GM12891 (cell line): ENCODE data around the gene FCSK.

Source experiments
- DNase-seq: peaks from one replicate; pipeline ENCODE4 v3.0.0; 2011; ENCODE audit warnings: low spot score; ENCODE audit not compliant: insufficient read length
- FAIRE-seq: peaks from 2 replicates; lab custom pipeline; 2011; peaks lifted over from hg19 to GRCh38; lab: Jason Lieb, UNC
- PAX5 ChIP-seq: IDR thresholded peaks from 2 replicates; pipeline ENCODE4 v1.6.1; 2011; ENCODE audit warnings: low read length, moderate library complexity, mild to moderate bottlenecking; ENCODE audit not compliant: insufficient read depth, severe bottlenecking
- POLR2A ChIP-seq: IDR thresholded peaks from 2 replicates; pipeline ENCODE4 v1.6.1; 2011; ENCODE audit warnings: low read depth, low read length, control low read depth
- POLR2AphosphoS5 ChIP-seq: IDR thresholded peaks from 2 replicates; pipeline ENCODE4 v1.6.1; 2011; ENCODE audit warnings: low read depth, low read length, control low read depth
- POU2F2 ChIP-seq: IDR thresholded peaks from 2 replicates; pipeline ENCODE4 v1.6.1; 2011; ENCODE audit warnings: low read depth, mild to moderate bottlenecking, control low read depth, low read length, moderate library complexity
- SPI1 ChIP-seq: IDR thresholded peaks from 2 replicates; pipeline ENCODE4 v1.6.1; 2011; ENCODE audit warnings: low read depth, low read length, control low read depth
- TAF1 ChIP-seq: IDR thresholded peaks from 2 replicates; pipeline ENCODE4 v1.6.1; 2011; ENCODE audit warnings: low read depth, low read length, control low read depth

FCSK gene

GRCh38 chr16:70432356-70432722, 22.1 kb upstream of the FCSK start:
- DNase-seq (no peak), FAIRE-seq (no peak)
- TF ChIP-seq SPI1 (no peak), POU2F2 (no peak), PAX5 (no peak), POLR2A (no peak), TAF1 (no peak), POLR2AphosphoS5 (no peak)

GRCh38 chr16:70432723-70433457, 21.5 kb upstream of the FCSK start:
- no peak for TF ChIP-seq POLR2AphosphoS5
- TF ChIP-seq POLR2A: peak; percentile 46
- TF ChIP-seq PAX5: no peak
- no peak for TF ChIP-seq POU2F2
- TF ChIP-seq SPI1: peak; percentile 89
- no peak for TF ChIP-seq TAF1
- FAIRE-seq (peak; percentile 20), DNase-seq (no peak)

- DNase-seq: no peak
- peak; percentile 55 for TF ChIP-seq SPI1
- TF ChIP-seq PAX5: no peak
- TF ChIP-seq POLR2AphosphoS5: no peak
- TF ChIP-seq TAF1: no peak
- FAIRE-seq: no peak
These were observed 20.8 kb upstream of the FCSK start for GRCh38 chr16:70433458-70434103.

- no peak for DNase-seq
These were observed 19.7 kb upstream of the FCSK start for GRCh38 chr16:70434484-70435260.

GRCh38 chr16:70437017-70437581, 17.3 kb upstream of the FCSK start:
- TF ChIP-seq POLR2AphosphoS5: no peak
- TF ChIP-seq TAF1: no peak
- no peak for FAIRE-seq
- no peak for DNase-seq

More at GRCh38 chr16:70434484-70435260, 19.7 kb upstream of the FCSK start:
- peak; percentile 43 for FAIRE-seq
- no peak for TF ChIP-seq PAX5
- TF ChIP-seq POLR2A: no peak
- no peak for TF ChIP-seq POU2F2
- TF ChIP-seq SPI1: peak; percentile 20; the same call in 1 of the 2 replicates

- DNase-seq: no peak
- peak; percentile 51 for FAIRE-seq
- 0 out of 2 replicates have a peak, but pooled peaks have one; percentile 20 for TF ChIP-seq TAF1
- no peak for TF ChIP-seq POU2F2
These were observed 16.5 kb upstream of the FCSK start for GRCh38 chr16:70437582-70438557.

GRCh38 chr16:70438585-70438968, 15.8 kb upstream of the FCSK start:
- FAIRE-seq: no peak
- no peak for DNase-seq
- no peak for TF ChIP-seq POLR2AphosphoS5
- TF ChIP-seq POLR2A: no peak
- no peak for TF ChIP-seq PAX5
- no peak for TF ChIP-seq SPI1
- no peak for TF ChIP-seq TAF1
- TF ChIP-seq POU2F2: no peak

GRCh38 chr16:70438969-70439862, 15.2 kb upstream of the FCSK start, which contains the start of gene ST3GAL2:
Gene ST3GAL2 (minus strand): TSS chr16:70439100. CDS start chr16:70398530, 40,570 bp downstream.
- peak; percentile 85 for FAIRE-seq
- peak; percentile 92 for DNase-seq

More at GRCh38 chr16:70438969-70439862, 15.2 kb upstream of the FCSK start, which contains the start of gene ST3GAL2:
- no peak for TF ChIP-seq POLR2AphosphoS5
- TF ChIP-seq PAX5: peak; percentile 27
